Keratinocyte (primary cell): Measurements from ENCODE around the gene CTTNBP2NL. TPM values are rescaled to one million over a fixed set of nuclear protein-coding genes. Genes with fewer than 3 reads are reported as not detected.

Source experiments
- DNase-seq: peaks from one replicate; pipeline ENCODE4 v3.0.0-alpha.2; 2011; ENCODE audit warnings: low read depth, missing footprints, low spot score
- FAIRE-seq: peaks from 2 replicates; lab custom pipeline; 2011; peaks lifted over from hg19 to GRCh38; lab: Jason Lieb, UNC
- H2AFZ ChIP-seq: 2 replicates; pipeline ENCODE4 v1.6.0; 2012; ENCODE audit warnings: low read length, control low read depth, inconsistent platforms; ENCODE audit not compliant: control insufficient read depth
- H3K27ac ChIP-seq: 2 replicates; pipeline ENCODE4 v1.5.1; 2011; ENCODE audit warnings: low read length; ENCODE audit not compliant: control insufficient read depth, insufficient read depth
- H3K27me3 ChIP-seq: 3 replicates; pipeline ENCODE4 v1.6.0; 2011; ENCODE audit warnings: low read length; ENCODE audit not compliant: control insufficient read depth, insufficient read depth; ENCODE audit errors: extremely low read depth
- H3K36me3 ChIP-seq, 2 experiments: 2 replicates in 1 of 2; 3 replicates in 1 of 2; pipeline ENCODE4 v1.5.1; 2011; ENCODE audit warnings: low read length in 2 of 2, mild to moderate bottlenecking in 1 of 2; ENCODE audit not compliant: control insufficient read depth in 2 of 2, insufficient read depth in 2 of 2; ENCODE audit errors: extremely low read depth in 1 of 2
- H3K4me1 ChIP-seq: 3 replicates; pipeline ENCODE4 v1.5.1; 2011; ENCODE audit warnings: low read length; ENCODE audit not compliant: control insufficient read depth, insufficient read depth; ENCODE audit errors: extremely low read depth
- H3K4me2 ChIP-seq: 3 replicates; pipeline ENCODE4 v1.6.0; 2011; ENCODE audit warnings: low read depth, low read length; ENCODE audit not compliant: control insufficient read depth, insufficient read depth; ENCODE audit errors: extremely low read depth
- H3K4me3 ChIP-seq, 3 experiments: fragments of 200-600 bp in 1 of 3; sonication (generic) in 1 of 3; 2 replicates in 2 of 3; 3 replicates in 1 of 3; pipeline ENCODE4 v1.5.1; 2011 to 2016; ENCODE audit warnings: low read length in 3 of 3, mild to moderate bottlenecking in 3 of 3, control low read depth in 2 of 3, inconsistent platforms in 1 of 3, low read depth in 1 of 3, mixed read lengths in 1 of 3, mixed run types in 1 of 3, moderate library complexity in 1 of 3; ENCODE audit not compliant: control insufficient read depth in 2 of 3, insufficient read depth in 2 of 3; ENCODE audit errors: extremely low read depth in 1 of 3
- H3K79me2 ChIP-seq: 2 replicates; pipeline ENCODE4 v1.6.0; 2012; ENCODE audit warnings: low read length; ENCODE audit not compliant: control insufficient read depth, insufficient read depth
- H3K9ac ChIP-seq: 3 replicates; pipeline ENCODE4 v1.6.0; 2011; ENCODE audit warnings: low read length; ENCODE audit not compliant: control insufficient read depth, insufficient read depth; ENCODE audit errors: extremely low read depth
- H3K9me1 ChIP-seq: 3 replicates; pipeline ENCODE4 v1.6.0; 2011; ENCODE audit warnings: low read length; ENCODE audit not compliant: control insufficient read depth, insufficient read depth; ENCODE audit errors: extremely low read depth
- H3K9me3 ChIP-seq: 2 replicates; pipeline ENCODE4 v1.5.1; 2012; ENCODE audit warnings: low read depth, low read length; ENCODE audit not compliant: control insufficient read depth
- H4K20me1 ChIP-seq: 3 replicates; pipeline ENCODE4 v1.6.0; 2011; ENCODE audit warnings: low read length; ENCODE audit not compliant: control insufficient read depth, insufficient read depth; ENCODE audit errors: extremely low read depth
- EZH2 ChIP-seq: IDR thresholded peaks from one replicate; pipeline ENCODE4 v1.6.1; 2012; ENCODE audit warnings: inconsistent platforms, mild to moderate bottlenecking, low read length, moderate library complexity
- dilution Hi-C: fragments of 300-500 bp; cut with MboI; formaldehyde crosslinking; loops from one replicate; pipeline ENCODE4 v1.7.0; 2020; ENCODE audit warnings: low sequenced_read_pairs; ENCODE audit not compliant: extremely low pct_ligation_motif_present
- polyA plus RNA-seq, 5 experiments: library from polyadenylated mRNA; depleted of rRNA in 3 of 5; stranded (reverse) in 3 of 5; stranded (forward) in 1 of 5; unstranded in 1 of 5; fragments of >200 nt; gene quantifications; 1 replicate in 1 of 5; 2 replicates in 3 of 5; 3 replicates in 1 of 5; pipeline versions ENCODE4 v1.2.1 to v1.2.3, GENCODE V29; 2011 to 2012; ENCODE audit warnings: missing spikeins in 2 of 5, low read depth in 1 of 5, low replicate concordance in 1 of 5
- TF ChIP-seq, protein P1 (sequence below), 3 experiments: IDR thresholded peaks in 1 of 3; conservative IDR thresholded peaks in 1 of 3; optimal IDR thresholded peaks in 1 of 3; 2 replicates in 2 of 3; 3 replicates in 1 of 3; pipeline versions ENCODE3 to v1.5.1; 2011; ENCODE audit warnings: low read length in 3 of 3, mild to moderate bottlenecking in 3 of 3, moderate library complexity in 2 of 3, control low read depth in 1 of 3, inconsistent platforms in 1 of 3; ENCODE audit not compliant: insufficient read depth in 2 of 3; ENCODE audit errors: extremely low read depth in 1 of 3

The CTTNBP2NL gene
- polyA plus RNA-seq, 1 donor (not counting 4 experiments of a cell fraction or from before 2014, with no cell fraction given) = 19.1 TPM

DNA sequence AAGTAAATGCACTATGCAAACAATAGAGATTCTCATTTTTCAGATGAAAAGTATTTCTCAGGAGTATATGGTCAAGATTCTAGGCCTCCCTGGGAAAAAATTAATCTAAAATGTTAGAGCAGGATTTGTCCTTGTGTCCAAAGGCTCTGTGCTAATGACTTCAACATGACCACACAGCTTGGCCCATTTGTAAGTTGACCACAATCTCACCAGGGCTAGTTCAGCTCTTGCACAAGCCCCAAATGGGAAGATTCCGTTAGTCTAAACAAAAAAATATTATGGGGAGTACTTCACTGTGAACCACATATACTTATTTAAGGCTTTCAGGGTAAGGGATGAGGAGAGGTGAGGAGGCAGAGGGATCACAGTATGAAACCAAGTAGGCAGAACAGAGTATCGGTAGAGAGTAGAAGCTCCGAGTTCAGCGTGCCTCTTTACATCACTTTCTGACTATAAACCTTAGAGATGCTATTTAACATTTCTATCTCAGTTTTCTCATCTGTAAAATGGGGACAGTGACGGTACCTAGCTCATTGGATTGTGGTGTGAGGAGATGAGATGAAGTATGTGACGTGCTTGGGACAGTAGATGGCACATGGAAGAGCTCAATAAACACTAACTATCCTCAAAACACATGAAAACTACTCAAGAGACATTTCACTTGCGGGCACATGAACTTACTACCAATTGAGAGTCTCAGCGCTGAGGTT is 37.8 kb upstream of the CTTNBP2NL start:
- Histone ChIP-seq H3K4me1 (peaks cover 18% of the 10 kb centered on the region), H3K9ac (no peak overlapping the region), H3K36me3 (no peaks in the 10 kb centered on the region), H3K9me1 (no peaks in the 10 kb centered on the region), H3K9me3 (no peaks in the 10 kb centered on the region), H3K27ac (no peak overlapping the region), H3K27me3 (no peaks in the 10 kb centered on the region), H4K20me1 (no peaks in the 10 kb centered on the region), H3K79me2 (no peaks in the 10 kb centered on the region), H2AFZ (peak overlapping the region; percentile 17), H3K4me3 (no peak overlapping the region), H3K4me2 (peak overlapping the region; percentile 37)
- DNase-seq (no peak), FAIRE-seq (no peak)
- dilution Hi-C loops = no loop called here
- no peak for TF ChIP-seq EZH2
- TF ChIP-seq, protein P1, sequence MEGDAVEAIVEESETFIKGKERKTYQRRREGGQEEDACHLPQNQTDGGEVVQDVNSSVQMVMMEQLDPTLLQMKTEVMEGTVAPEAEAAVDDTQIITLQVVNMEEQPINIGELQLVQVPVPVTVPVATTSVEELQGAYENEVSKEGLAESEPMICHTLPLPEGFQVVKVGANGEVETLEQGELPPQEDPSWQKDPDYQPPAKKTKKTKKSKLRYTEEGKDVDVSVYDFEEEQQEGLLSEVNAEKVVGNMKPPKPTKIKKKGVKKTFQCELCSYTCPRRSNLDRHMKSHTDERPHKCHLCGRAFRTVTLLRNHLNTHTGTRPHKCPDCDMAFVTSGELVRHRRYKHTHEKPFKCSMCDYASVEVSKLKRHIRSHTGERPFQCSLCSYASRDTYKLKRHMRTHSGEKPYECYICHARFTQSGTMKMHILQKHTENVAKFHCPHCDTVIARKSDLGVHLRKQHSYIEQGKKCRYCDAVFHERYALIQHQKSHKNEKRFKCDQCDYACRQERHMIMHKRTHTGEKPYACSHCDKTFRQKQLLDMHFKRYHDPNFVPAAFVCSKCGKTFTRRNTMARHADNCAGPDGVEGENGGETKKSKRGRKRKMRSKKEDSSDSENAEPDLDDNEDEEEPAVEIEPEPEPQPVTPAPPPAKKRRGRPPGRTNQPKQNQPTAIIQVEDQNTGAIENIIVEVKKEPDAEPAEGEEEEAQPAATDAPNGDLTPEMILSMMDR (optimal IDR thresholded peaks at IDR 0.05 in 1 of 3, IDR thresholded peaks at IDR 0.05 in 1 of 3, conservative IDR thresholded peaks at IDR 0.05 in 1 of 3; ENCODE audit: extremely low read depth in 1 of 3, insufficient read depth in 2 of 3, low read length in 3 of 3) = no peak

DNA sequence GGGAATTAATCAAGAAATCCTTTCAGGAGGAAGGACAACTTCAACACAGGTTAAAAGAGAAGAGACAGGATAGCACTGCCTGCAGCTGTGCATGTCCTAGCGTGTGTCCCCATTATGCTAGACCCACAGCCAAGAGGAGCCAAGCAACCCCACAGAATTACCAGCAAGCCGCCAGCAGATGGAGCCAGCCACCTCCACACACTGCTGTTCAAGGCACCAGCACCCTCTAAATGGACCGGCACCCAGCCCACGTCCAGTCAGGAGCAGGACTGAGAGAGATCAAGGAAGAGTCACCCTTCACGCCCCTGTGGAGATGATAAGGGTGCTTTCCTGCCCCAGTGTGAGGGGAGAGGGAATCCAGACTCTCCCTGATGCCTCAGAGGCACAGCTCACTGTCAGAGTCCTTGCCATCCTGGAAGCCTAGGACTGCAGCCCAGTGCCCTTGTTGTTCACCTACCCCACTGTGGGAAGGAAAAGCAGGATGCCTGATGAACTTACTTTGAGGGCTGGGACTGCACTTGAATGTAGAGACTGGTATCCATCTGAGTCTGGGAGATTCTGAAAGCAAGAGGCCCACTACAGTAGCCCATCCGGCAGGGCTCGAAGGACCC is 37.1 kb upstream of the CTTNBP2NL start:
- dilution Hi-C loops = no loop called here
- Histone ChIP-seq H3K9me3 (no peaks in the 10 kb centered on the region), H2AFZ (peak overlapping the region; percentile 80), H3K4me2 (peak overlapping the region; percentile 37), H3K36me3 (no peaks in the 10 kb centered on the region), H3K9ac (no peak overlapping the region), H3K27me3 (no peaks in the 10 kb centered on the region), H3K4me3 (no peak overlapping the region), H3K79me2 (no peaks in the 10 kb centered on the region), H4K20me1 (no peaks in the 10 kb centered on the region), H3K27ac (no peak overlapping the region), H3K4me1 (peaks cover 18% of the 10 kb centered on the region), H3K9me1 (no peaks in the 10 kb centered on the region)
- no peak for TF ChIP-seq EZH2
- TF ChIP-seq, protein P1 (optimal IDR thresholded peaks at IDR 0.05 in 1 of 3, IDR thresholded peaks at IDR 0.05 in 1 of 3, conservative IDR thresholded peaks at IDR 0.05 in 1 of 3; ENCODE audit: extremely low read depth in 1 of 3, insufficient read depth in 2 of 3, low read length in 3 of 3) = peak; percentile 91 to 99 (median 93)
- DNase-seq (peak; percentile 21), FAIRE-seq (peak; percentile 84)
